CD4-positive, alpha-beta T cell treated with Interleukin-6 for 4 hours (primary cell): ENCODE measurements around the gene REL.

Experiments
- DNase-seq: peaks from one replicate; pipeline ENCODE4 v3.0.0-alpha.2; 2020; ENCODE audit warnings: mixed read lengths

Gene REL

GRCh38 chr2:60966507-60967405, 85.4 kb downstream of the REL start:
- no peak for DNase-seq

DNA sequence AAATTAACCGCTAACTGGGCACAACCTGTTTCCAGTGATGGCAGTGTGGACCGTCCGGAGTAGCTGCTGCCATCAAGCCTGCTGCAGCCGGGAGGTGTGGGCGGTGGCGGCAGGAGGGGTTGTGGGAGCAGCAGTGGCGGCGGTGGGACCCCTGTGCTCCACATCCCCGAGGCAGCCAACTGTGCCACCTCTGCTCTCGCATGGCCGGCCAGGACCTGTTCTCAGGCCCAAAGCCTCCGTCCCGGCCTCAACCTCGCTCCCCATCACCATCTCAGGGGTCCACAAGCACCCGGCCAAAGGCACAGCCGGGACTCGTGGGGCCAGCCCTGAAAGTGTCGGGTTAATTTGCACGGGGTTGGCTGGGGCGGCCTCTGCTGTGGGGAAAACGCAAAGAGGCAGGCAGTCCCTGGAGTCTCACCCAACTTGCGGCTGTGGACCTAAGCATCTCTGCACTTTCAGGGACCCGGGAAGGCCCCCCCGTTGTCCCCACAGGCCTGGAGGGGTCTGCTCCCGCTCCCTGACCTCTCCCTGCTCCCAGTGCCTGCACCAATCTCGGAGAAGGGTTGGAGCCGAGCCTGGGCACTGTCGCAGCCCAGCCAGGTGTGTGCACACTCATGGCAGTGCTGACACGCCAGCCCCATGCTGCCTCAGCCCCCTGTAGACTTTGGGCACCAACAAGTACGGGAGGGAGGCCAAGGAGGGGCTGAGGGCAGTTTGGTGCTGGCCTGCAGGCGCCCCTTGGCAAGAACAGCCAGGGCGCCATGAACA, 91.7 kb downstream of the REL start:
- DNase-seq, result no peak

DNA sequence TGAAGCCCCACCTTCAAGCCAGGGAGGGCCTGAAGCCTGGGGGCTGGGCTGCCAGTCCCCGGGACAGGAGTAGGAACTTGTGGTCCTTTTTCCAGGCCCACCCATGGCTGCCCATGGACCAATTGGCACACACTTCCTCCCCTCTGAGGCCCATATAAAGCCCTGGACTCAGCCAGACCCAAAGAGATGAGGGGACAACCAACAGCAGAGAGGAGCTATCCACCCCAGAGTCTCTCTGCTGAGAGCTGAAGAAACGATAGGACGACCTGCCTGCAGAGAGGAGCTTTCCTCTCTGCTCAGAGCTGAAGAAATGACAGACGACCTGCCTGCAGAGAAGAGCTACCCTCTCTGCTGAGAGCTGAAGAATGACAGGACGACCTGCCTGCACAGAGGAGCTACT, 92.3 kb downstream of the REL start:
- DNase-seq, result no peak

- no peak for DNase-seq
Observed at GRCh38 chr2:60974652-60975051, 93.3 kb downstream of the REL start.
